Measurements from ENCODE around the gene UCK2.

The UCK2 gene

GRCh38 chr1:165947797-165948455, 120.5 kb downstream of the UCK2 start:
- DNase-seq: no peak

GRCh38 chr1:165949335-165950130, 122.1 kb downstream of the UCK2 start:
- DNase-seq: no peak

- DNase-seq: no peak
Observed at GRCh38 chr1:165954940-165955339, 127.5 kb downstream of the UCK2 start.

GRCh38 chr1:165958306-165958705, 130.9 kb downstream of the UCK2 start:
- no peak for DNase-seq

GRCh38 chr1:165960136-165960535, 132.7 kb downstream of the UCK2 start:
- no peak for DNase-seq

GRCh38 chr1:165960881-165961280, 133.5 kb downstream of the UCK2 start:
- no peak for DNase-seq
